NB4 (cell line): ENCODE measurements around the gene LYRM4.
A peak's percentile ranks its signal among the peaks of the same experiment; 100 is the strongest.

Experiments used
- DNase-seq: peaks from one replicate; pipeline ENCODE4 v3.0.0; 2010; ENCODE audit warnings: low read depth
- H3K4me3 ChIP-seq: one replicate; pipeline ENCODE4 v1.5.1; 2011; ENCODE audit warnings: mild to moderate bottlenecking, low read depth, low read length, moderate library complexity
- CTCF ChIP-seq: IDR thresholded peaks from one replicate; pipeline ENCODE4 v1.5.1; 2012; ENCODE audit warnings: low read depth, low read length
- MAX ChIP-seq: IDR thresholded peaks from 2 replicates; pipeline ENCODE4 v1.6.1; 2011; ENCODE audit warnings: low read depth, low read length
- MYC ChIP-seq: IDR thresholded peaks from 2 replicates; pipeline ENCODE4 v1.6.1; 2011; ENCODE audit warnings: low read depth, low read length
- POLR2A ChIP-seq: IDR thresholded peaks from 2 replicates; pipeline ENCODE4 v1.6.1; 2011; ENCODE audit warnings: mild to moderate bottlenecking; ENCODE audit not compliant: insufficient read length; ENCODE audit errors: extremely low read depth

The LYRM4 gene

GRCh38 chr6:5142915-5143314 is 117.8 kb downstream of the LYRM4 start:
- TF ChIP-seq MYC (peak; percentile 99), CTCF (no peak), POLR2A (no peak), MAX (peak; percentile 99)
- H3K4me3 ChIP-seq, result peak overlapping the region; percentile 51
- DNase-seq, result peak; percentile 97

- no peak for DNase-seq
- H3K4me3 ChIP-seq, result no peak overlapping the region
- TF ChIP-seq POLR2A (no peak), MAX (no peak), CTCF (no peak), MYC (no peak)
These were observed 118.6 kb downstream of the LYRM4 start for GRCh38 chr6:5142131-5142530.

- H3K4me3 ChIP-seq, result no peak overlapping the region
- no peak for DNase-seq
- TF ChIP-seq MAX (no peak), MYC (no peak), CTCF (no peak), POLR2A (no peak)
These were observed 119.7 kb downstream of the LYRM4 start for GRCh38 chr6:5141046-5141445.

- no peak for DNase-seq
- H3K4me3 ChIP-seq, result no peak overlapping the region
- no peak for TF ChIP-seq MAX
- TF ChIP-seq CTCF, result no peak
- TF ChIP-seq MYC, result no peak
- no peak for TF ChIP-seq POLR2A
These were observed 120.7 kb downstream of the LYRM4 start for GRCh38 chr6:5139828-5140771.

GRCh38 chr6:5138995-5139827 is 121.5 kb downstream of the LYRM4 start:
- TF ChIP-seq MYC (no peak), CTCF (no peak), MAX (no peak), POLR2A (no peak)
- H3K4me3 ChIP-seq, result no peak overlapping the region
- DNase-seq, result no peak
